ENCODE results near the gene CD160. TPM values are rescaled to one million over a fixed set of nuclear protein-coding genes. Genes with fewer than 3 reads are reported as not detected.
"Not testable (repeated sequence)": the region's sequence is repeated elsewhere in the genome, so short reads cannot be mapped to it uniquely, and the experiment has no call there.

Gene CD160
- total and polyA plus RNA-seq, 9 donors, result 0.10 to 1.9 (median 0.20) TPM; not detected in 4

GRCh38 chr1:145768004-145768403 lies 48.7 kb downstream of the CD160 start:
- H3K27me3 ChIP-seq; DNase-seq; H3K4me1 ChIP-seq (ENCODE audit: insufficient read depth); H3K4me3 ChIP-seq; intact Hi-C loops (cut with DNase I); H3K36me3 ChIP-seq; H3K27ac ChIP-seq; H3K9me3 ChIP-seq: not testable (repeated sequence)
- WGBS, 3 donors, result 95 to 98% (median 97%) methylated on average over 9 to 10 of the region's 10 CpGs

DNA sequence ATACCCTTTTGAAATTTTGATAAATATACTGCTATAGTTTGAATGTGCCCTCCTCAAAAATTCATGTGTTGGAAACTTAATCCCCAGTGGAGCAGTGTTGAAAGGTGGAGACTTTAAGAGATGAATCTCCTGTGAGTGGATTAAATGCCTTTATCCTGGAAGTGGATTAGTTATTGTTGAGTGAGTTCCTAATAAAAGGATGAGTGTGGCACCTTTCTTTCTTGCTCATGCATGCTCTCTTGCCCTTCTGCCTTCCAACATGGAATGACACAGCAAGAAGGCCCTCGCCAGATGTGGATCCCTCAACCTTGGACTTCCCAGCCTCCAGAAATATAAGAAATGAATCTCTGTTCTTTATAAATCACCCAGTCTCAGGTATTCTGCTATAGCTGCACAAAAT lies 51.8 kb downstream of the CD160 start:
- H3K4me1 ChIP-seq (ENCODE audit: insufficient read depth), result no peaks in the 10 kb centered on the region
- H3K9me3 ChIP-seq, result no peaks in the 10 kb centered on the region
- intact Hi-C loops (cut with DNase I), result no loop called here
- TF ChIP-seq, protein P1, sequence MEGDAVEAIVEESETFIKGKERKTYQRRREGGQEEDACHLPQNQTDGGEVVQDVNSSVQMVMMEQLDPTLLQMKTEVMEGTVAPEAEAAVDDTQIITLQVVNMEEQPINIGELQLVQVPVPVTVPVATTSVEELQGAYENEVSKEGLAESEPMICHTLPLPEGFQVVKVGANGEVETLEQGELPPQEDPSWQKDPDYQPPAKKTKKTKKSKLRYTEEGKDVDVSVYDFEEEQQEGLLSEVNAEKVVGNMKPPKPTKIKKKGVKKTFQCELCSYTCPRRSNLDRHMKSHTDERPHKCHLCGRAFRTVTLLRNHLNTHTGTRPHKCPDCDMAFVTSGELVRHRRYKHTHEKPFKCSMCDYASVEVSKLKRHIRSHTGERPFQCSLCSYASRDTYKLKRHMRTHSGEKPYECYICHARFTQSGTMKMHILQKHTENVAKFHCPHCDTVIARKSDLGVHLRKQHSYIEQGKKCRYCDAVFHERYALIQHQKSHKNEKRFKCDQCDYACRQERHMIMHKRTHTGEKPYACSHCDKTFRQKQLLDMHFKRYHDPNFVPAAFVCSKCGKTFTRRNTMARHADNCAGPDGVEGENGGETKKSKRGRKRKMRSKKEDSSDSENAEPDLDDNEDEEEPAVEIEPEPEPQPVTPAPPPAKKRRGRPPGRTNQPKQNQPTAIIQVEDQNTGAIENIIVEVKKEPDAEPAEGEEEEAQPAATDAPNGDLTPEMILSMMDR (IDR thresholded peaks at IDR 0.05), result no peak
- TF ChIP-seq POLR2A (IDR thresholded peaks at IDR 0.05) (no peak), EP300 (IDR thresholded peaks at IDR 0.05) (no peak)
- H3K27ac ChIP-seq, result no peak overlapping the region
- 93 to 98% (median 97%) methylated on average over 1 of the region's 1 CpG for WGBS, 3 donors
- DNase-seq, result no peak
- no peaks in the 10 kb centered on the region for H3K27me3 ChIP-seq
- no peak overlapping the region for H3K4me3 ChIP-seq
- H3K36me3 ChIP-seq, result no peaks in the 10 kb centered on the region

GRCh38 chr1:145773423-145773822 lies 54.1 kb downstream of the CD160 start:
- Histone ChIP-seq H3K27me3 (no peaks in the 10 kb centered on the region), H3K4me1 (ENCODE audit: insufficient read depth) (peaks cover 2% of the 10 kb centered on the region), H3K27ac (no peak overlapping the region), H3K4me3 (no peak overlapping the region), H3K36me3 (no peaks in the 10 kb centered on the region), H3K9me3 (no peaks in the 10 kb centered on the region)
- DNase-seq, result no peak
- WGBS, 3 donors, result 93 to 95% (median 93%) methylated on average over 1 of the region's 1 CpG
- intact Hi-C loops (cut with DNase I), result no loop called here
- TF ChIP-seq EP300 (IDR thresholded peaks at IDR 0.05) (no peak), POLR2A (IDR thresholded peaks at IDR 0.05) (no peak)
- TF ChIP-seq, protein P1 (IDR thresholded peaks at IDR 0.05), result no peak

DNA sequence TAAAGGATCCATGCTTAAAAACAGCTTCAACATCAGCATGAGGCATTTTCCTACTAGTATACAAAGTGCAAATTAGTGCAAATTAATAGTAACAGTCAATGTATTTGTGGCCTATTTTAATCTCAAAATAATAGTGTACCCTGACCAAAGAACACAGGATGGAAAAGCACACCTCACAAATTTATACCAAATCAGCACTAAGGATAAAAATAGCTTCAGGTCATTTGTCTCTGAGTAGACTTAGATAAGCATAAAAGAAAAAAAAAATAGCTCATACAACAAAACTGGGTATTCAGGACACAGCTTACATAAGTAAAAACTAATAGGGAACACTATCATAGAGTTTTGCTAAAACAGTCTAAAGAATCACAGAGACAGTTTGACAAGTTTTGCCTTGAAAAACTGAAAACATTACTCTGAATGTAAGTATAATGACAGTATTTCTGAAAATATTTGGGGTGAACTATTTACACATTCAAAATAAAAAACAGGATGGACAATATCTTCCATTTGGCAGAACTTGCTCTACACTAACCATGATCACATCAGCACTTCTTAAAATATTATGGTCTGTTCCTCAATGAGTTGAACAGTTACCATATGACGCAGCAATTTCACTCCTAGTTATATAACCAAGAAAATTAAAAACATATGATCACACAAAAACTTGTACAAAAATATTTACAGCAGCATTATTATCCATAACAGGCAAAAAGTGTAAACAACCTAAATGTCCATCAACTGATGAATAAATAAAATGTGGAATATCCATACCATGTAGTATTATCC lies 58.3 kb downstream of the CD160 start:
- H3K27me3 ChIP-seq, result no peaks in the 10 kb centered on the region
- peak overlapping the region in 1 of 2 donors; percentile 40 for H3K27ac ChIP-seq
- 28 to 61% (median 58%) methylated on average over 1 of the region's 1 CpG for WGBS, 3 donors
- no peaks in the 10 kb centered on the region for H3K36me3 ChIP-seq
- H3K4me1 ChIP-seq (ENCODE audit: insufficient read depth), result peaks cover 2% of the 10 kb centered on the region
- DNase-seq, result no peak
- no peaks in the 10 kb centered on the region for H3K9me3 ChIP-seq
- intact Hi-C loops (cut with DNase I), result no loop called here
- no peak overlapping the region for H3K4me3 ChIP-seq
- TF ChIP-seq, protein P1 (IDR thresholded peaks at IDR 0.05), result no peak
- no peak for TF ChIP-seq EP300 (IDR thresholded peaks at IDR 0.05)
- no peak for TF ChIP-seq POLR2A (IDR thresholded peaks at IDR 0.05)

- intact Hi-C loops (cut with DNase I), result no loop called here
- Histone ChIP-seq H3K27ac (peak overlapping the region in 1 of 2 donors; percentile 40), H3K27me3 (no peaks in the 10 kb centered on the region), H3K36me3 (no peaks in the 10 kb centered on the region), H3K9me3 (no peaks in the 10 kb centered on the region), H3K4me1 (ENCODE audit: insufficient read depth) (peaks cover 2% of the 10 kb centered on the region), H3K4me3 (no peak overlapping the region)
- no peak for TF ChIP-seq POLR2A (IDR thresholded peaks at IDR 0.05)
- TF ChIP-seq, protein P1 (IDR thresholded peaks at IDR 0.05), result no peak
- DNase-seq, result no peak
- 93 to 98% (median 94%) methylated on average over 1 of the region's 1 CpG for WGBS, 3 donors
Observed at GRCh38 chr1:145778146-145778540, 58.8 kb downstream of the CD160 start.

All from ovary (tissue), 9 donors.